Vagina (tissue), 2 donors: ENCODE data around the gene ARHGDIG. TPM values are rescaled to one million over a fixed set of nuclear protein-coding genes. Genes with fewer than 3 reads are reported as not detected.

ENCODE experiments used
- DNase-seq, 2 donors: peaks; one replicate each; pipeline ENCODE4 v3.0.0-alpha.2; 2017; ENCODE audit errors: extremely low spot score in 2 of 2
- H3K27ac ChIP-seq: fragments of 200-600 bp; sonication (generic); one replicate; pipeline ENCODE4 v1.5.1; 2019
- H3K27me3 ChIP-seq: fragments of 200-600 bp; sonication (generic); one replicate; pipeline ENCODE4 v1.5.1; 2019
- H3K36me3 ChIP-seq, 2 donors: fragments of 200-600 bp; sonication (generic); one replicate each; pipeline ENCODE4 v1.5.1; 2017 to 2019
- H3K4me1 ChIP-seq: fragments of 200-600 bp; sonication (generic); one replicate; pipeline ENCODE4 v1.5.1; 2019
- H3K4me3 ChIP-seq, 2 donors: fragments of 200-600 bp; sonication (generic); 1 replicate in 1 of 2; 2 replicates in 1 of 2; pipeline ENCODE4 v1.5.1; 2016 to 2019
- H3K9me3 ChIP-seq: fragments of 200-600 bp; sonication (generic); one replicate; pipeline ENCODE4 v1.5.1; 2019
- POLR2A ChIP-seq, 2 donors: fragments of 450-650 bp; IDR thresholded peaks; one replicate each; pipeline ENCODE4 v1.6.1; 2017; ENCODE audit warnings: antibody characterized with exemption in 2 of 2, mild to moderate bottlenecking in 2 of 2, moderate library complexity in 2 of 2
- POLR2AphosphoS5 ChIP-seq, 2 donors: sonication (generic); formaldehyde crosslinking; IDR thresholded peaks; one replicate each; pipeline ENCODE4 v1.9.0; 2017; ENCODE audit warnings: antibody characterized with exemption in 2 of 2, mild to moderate bottlenecking in 2 of 2, low read depth in 1 of 2; ENCODE audit not compliant: insufficient read depth in 1 of 2
- intact Hi-C: fragments of 100-400 bp; cut with DNase I; formaldehyde crosslinking; loops from one replicate; pipeline ENCODE4 v1.15.1; 2023
- total RNA-seq: library from RNA; depleted of rRNA; stranded (reverse); fragments of >200 nt; gene quantifications from one replicate; pipeline ENCODE4 v1.2.3, GENCODE V29; 2016
- TF ChIP-seq, protein P1 (sequence below), 3 experiments: fragments of 450-650 bp in 2 of 3; fragments of 200-600 bp in 1 of 3; sonication (generic) in 1 of 3; IDR thresholded peaks; one replicate each; pipeline ENCODE4 v1.5.1; 2017 to 2019; ENCODE audit warnings: antibody characterized with exemption in 3 of 3, mild to moderate bottlenecking in 2 of 3, moderate library complexity in 2 of 3

The ARHGDIG gene
- total RNA-seq, 1 donor from 2014 or later = not detected

- Histone ChIP-seq H3K27me3 (no peaks in the 10 kb centered on the region), H3K4me1 (peaks cover 17% of the 10 kb centered on the region), H3K9me3 (no peaks in the 10 kb centered on the region), H3K27ac (no peak overlapping the region), H3K36me3 (peaks cover 0 to 2% of the 10 kb centered on the region in 2 donors), H3K4me3 (no peak overlapping the region)
- TF ChIP-seq POLR2A (IDR thresholded peaks at IDR 0.05) (no peak), POLR2AphosphoS5 (IDR thresholded peaks at IDR 0.05; ENCODE audit: insufficient read depth in 1 of 2, low read depth in 1 of 2) (no peak)
- TF ChIP-seq, protein P1, sequence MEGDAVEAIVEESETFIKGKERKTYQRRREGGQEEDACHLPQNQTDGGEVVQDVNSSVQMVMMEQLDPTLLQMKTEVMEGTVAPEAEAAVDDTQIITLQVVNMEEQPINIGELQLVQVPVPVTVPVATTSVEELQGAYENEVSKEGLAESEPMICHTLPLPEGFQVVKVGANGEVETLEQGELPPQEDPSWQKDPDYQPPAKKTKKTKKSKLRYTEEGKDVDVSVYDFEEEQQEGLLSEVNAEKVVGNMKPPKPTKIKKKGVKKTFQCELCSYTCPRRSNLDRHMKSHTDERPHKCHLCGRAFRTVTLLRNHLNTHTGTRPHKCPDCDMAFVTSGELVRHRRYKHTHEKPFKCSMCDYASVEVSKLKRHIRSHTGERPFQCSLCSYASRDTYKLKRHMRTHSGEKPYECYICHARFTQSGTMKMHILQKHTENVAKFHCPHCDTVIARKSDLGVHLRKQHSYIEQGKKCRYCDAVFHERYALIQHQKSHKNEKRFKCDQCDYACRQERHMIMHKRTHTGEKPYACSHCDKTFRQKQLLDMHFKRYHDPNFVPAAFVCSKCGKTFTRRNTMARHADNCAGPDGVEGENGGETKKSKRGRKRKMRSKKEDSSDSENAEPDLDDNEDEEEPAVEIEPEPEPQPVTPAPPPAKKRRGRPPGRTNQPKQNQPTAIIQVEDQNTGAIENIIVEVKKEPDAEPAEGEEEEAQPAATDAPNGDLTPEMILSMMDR (IDR thresholded peaks at IDR 0.05) = no peak
- intact Hi-C loops = no loop called here
- no peak for DNase-seq
These were observed 39.8 kb downstream of the ARHGDIG start for GRCh38 chr16:320206-320605.

DNA sequence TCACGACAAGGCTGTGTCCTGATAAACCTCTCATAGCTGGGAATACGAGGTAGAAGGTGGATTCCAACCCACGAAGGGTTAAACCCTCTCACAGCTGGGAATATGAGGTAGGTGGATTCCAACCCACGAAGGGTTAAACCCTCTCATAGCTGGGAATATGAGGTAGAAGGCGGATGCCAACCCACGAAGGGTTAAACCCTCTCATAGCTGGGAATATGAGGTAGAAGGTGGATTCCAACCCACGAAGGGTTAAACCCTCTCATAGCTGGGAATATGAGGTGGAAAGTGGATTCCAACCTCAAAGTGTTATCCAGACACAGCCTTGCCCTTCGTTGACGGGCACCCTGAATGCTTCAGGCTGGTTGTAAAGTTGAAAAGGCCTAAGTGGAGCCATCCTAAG lies 41.1 kb downstream of the ARHGDIG start:
- no peak for DNase-seq
- intact Hi-C loops = no loop called here
- Histone ChIP-seq H3K4me1 (peaks cover 21% of the 10 kb centered on the region), H3K27ac (no peak overlapping the region), H3K4me3 (no peak overlapping the region), H3K27me3 (no peaks in the 10 kb centered on the region), H3K9me3 (no peaks in the 10 kb centered on the region), H3K36me3 (peaks cover 0 to 2% of the 10 kb centered on the region in 2 donors)
- TF ChIP-seq POLR2AphosphoS5 (IDR thresholded peaks at IDR 0.05; ENCODE audit: insufficient read depth in 1 of 2, low read depth in 1 of 2) = no peak
- TF ChIP-seq, protein P1 (IDR thresholded peaks at IDR 0.05) = no peak
- no peak for TF ChIP-seq POLR2A (IDR thresholded peaks at IDR 0.05)

DNA sequence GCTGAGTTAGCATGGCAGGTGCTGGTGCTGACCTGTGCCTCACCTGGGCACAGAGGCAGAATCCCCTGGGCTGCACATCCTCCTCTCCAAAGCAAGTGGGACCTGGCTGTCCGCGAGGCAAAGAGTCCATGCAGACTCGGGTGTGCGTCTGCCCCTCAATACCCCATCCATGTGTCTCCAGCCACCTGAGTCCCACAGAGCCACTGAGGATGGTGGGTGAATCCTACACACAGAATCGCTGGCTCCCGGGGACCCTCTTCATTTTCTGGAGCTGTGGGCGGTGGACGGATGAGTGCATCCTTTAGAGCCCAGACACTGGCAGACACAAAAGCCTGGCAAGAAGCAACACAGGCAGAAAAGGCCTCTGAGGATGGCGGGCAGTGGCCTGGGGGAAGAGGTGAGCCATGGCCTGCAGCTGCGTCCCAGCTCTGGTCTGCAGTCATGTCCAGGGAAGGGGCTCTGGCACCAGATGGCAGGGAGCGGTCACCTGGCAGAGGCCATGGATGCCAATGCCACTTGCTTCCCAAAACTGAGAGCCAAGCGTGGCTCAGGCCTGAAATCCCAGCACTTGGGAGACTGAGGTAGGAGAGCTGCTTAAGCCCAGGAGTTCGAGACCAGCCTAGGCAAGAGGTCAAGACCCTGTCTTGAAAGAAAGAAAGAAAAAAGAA lies 42.2 kb downstream of the ARHGDIG start:
- Histone ChIP-seq H3K27me3 (no peaks in the 10 kb centered on the region), H3K4me3 (no peak overlapping the region), H3K4me1 (peaks cover 29% of the 10 kb centered on the region), H3K36me3 (peaks cover 0 to 2% of the 10 kb centered on the region in 2 donors), H3K9me3 (no peaks in the 10 kb centered on the region), H3K27ac (no peak overlapping the region)
- intact Hi-C loops = no loop called here
- DNase-seq = no peak
- TF ChIP-seq, protein P1 (IDR thresholded peaks at IDR 0.05) = no peak
- TF ChIP-seq POLR2A (IDR thresholded peaks at IDR 0.05) = no peak

- Histone ChIP-seq H3K4me1 (peaks cover 36% of the 10 kb centered on the region), H3K27ac (no peak overlapping the region), H3K9me3 (no peaks in the 10 kb centered on the region), H3K36me3 (peaks cover 0 to 2% of the 10 kb centered on the region in 2 donors), H3K4me3 (no peak overlapping the region), H3K27me3 (no peaks in the 10 kb centered on the region)
- TF ChIP-seq, protein P1 (IDR thresholded peaks at IDR 0.05) = no peak
- TF ChIP-seq POLR2A (IDR thresholded peaks at IDR 0.05) (no peak), POLR2AphosphoS5 (IDR thresholded peaks at IDR 0.05; ENCODE audit: insufficient read depth in 1 of 2, low read depth in 1 of 2) (no peak)
- intact Hi-C loops = no loop called here
- DNase-seq = no peak
These were observed 43.7 kb downstream of the ARHGDIG start for GRCh38 chr16:324201-324450.

GRCh38 chr16:324451-325334 lies 44.3 kb downstream of the ARHGDIG start:
- no peak overlapping the region for H3K27ac ChIP-seq
- intact Hi-C loops = no loop called here
- peak overlapping the region in 1 of 2 donors; percentile 12 for H3K4me3 ChIP-seq
- no peak for TF ChIP-seq POLR2A (IDR thresholded peaks at IDR 0.05)
- TF ChIP-seq POLR2AphosphoS5 (IDR thresholded peaks at IDR 0.05; ENCODE audit: insufficient read depth in 1 of 2, low read depth in 1 of 2) = no peak
- TF ChIP-seq, protein P1 (IDR thresholded peaks at IDR 0.05) = no peak
- no peaks in the 10 kb centered on the region for H3K9me3 ChIP-seq
- H3K36me3 ChIP-seq = peaks cover 0 to under 1% of the 10 kb centered on the region in 2 donors
- peaks cover 36% of the 10 kb centered on the region for H3K4me1 ChIP-seq
- no peaks in the 10 kb centered on the region for H3K27me3 ChIP-seq
- DNase-seq = no peak
